Trophoblast cell (in vitro differentiated cells and primary cell): ENCODE results near the gene MYH14.

ENCODE experiments used
- DNase-seq, 2 donors: peaks; one replicate each; pipeline ENCODE4 v3.0.0-alpha.2; 2016
- H2AFZ ChIP-seq: 2 replicates; pipeline ENCODE4 v1.6.1; 2013; ENCODE audit warnings: low read length, moderate library complexity, mild to moderate bottlenecking; ENCODE audit not compliant: insufficient read depth, poor library complexity
- H2AK5ac ChIP-seq: 2 replicates; pipeline ENCODE4 v1.6.1; 2013; ENCODE audit warnings: mild to moderate bottlenecking, low read length
- H2BK120ac ChIP-seq: 2 replicates; pipeline ENCODE4 v1.6.1; 2013; ENCODE audit warnings: low read length, mild to moderate bottlenecking, moderate library complexity; ENCODE audit not compliant: insufficient read depth, poor library complexity
- H2BK12ac ChIP-seq: 2 replicates; pipeline ENCODE4 v1.6.1; 2013; ENCODE audit warnings: mild to moderate bottlenecking, low read length, moderate library complexity
- H2BK5ac ChIP-seq: 2 replicates; pipeline ENCODE4 v1.6.1; 2013; ENCODE audit warnings: low read length, low read depth, moderate library complexity, mild to moderate bottlenecking; ENCODE audit not compliant: poor library complexity
- H3K14ac ChIP-seq: 2 replicates; pipeline ENCODE4 v1.6.1; 2013; ENCODE audit warnings: mild to moderate bottlenecking, low read length
- H3K18ac ChIP-seq: 2 replicates; pipeline ENCODE4 v1.6.1; 2013; ENCODE audit warnings: mild to moderate bottlenecking, low read length
- H3K23ac ChIP-seq: 2 replicates; pipeline ENCODE4 v1.6.1; 2013; ENCODE audit warnings: low read length
- H3K27ac ChIP-seq: 2 replicates; pipeline ENCODE4 v1.5.1; 2013; ENCODE audit warnings: low read depth, mild to moderate bottlenecking, inconsistent platforms, low read length, moderate library complexity
- H3K27me3 ChIP-seq: 2 replicates; pipeline ENCODE4 v1.6.1; 2013; ENCODE audit warnings: inconsistent platforms, mild to moderate bottlenecking, low read length, moderate library complexity; ENCODE audit not compliant: insufficient read depth
- H3K36me3 ChIP-seq, 2 experiments: 1 replicate in 1 of 2; 2 replicates in 1 of 2; pipeline ENCODE4 v1.6.1; 2013; ENCODE audit warnings: low read length in 2 of 2, mild to moderate bottlenecking in 2 of 2, moderate library complexity in 1 of 2; ENCODE audit not compliant: insufficient read depth in 2 of 2, control insufficient read depth in 1 of 2
- H3K4ac ChIP-seq: 2 replicates; pipeline ENCODE4 v1.6.1; 2013; ENCODE audit warnings: low read depth, mild to moderate bottlenecking, low read length, moderate library complexity
- H3K4me1 ChIP-seq, 2 experiments: 1 replicate in 1 of 2; 2 replicates in 1 of 2; pipeline ENCODE4 v1.6.1; 2013; ENCODE audit warnings: low read length in 2 of 2, mild to moderate bottlenecking in 2 of 2, moderate library complexity in 1 of 2; ENCODE audit not compliant: insufficient read depth in 2 of 2, control insufficient read depth in 1 of 2
- H3K4me2 ChIP-seq: 2 replicates; pipeline ENCODE4 v1.6.1; 2013; ENCODE audit warnings: inconsistent platforms, mild to moderate bottlenecking, low read length, moderate library complexity
- H3K4me3 ChIP-seq: 2 replicates; pipeline ENCODE4 v1.5.1; 2013; ENCODE audit warnings: mild to moderate bottlenecking, low read depth, low read length, inconsistent platforms
- H3K79me1 ChIP-seq: one replicate; pipeline ENCODE4 v1.6.1; 2013; ENCODE audit warnings: low read length
- H3K79me2 ChIP-seq: 2 replicates; pipeline ENCODE4 v1.6.1; 2013; ENCODE audit warnings: low read length, mild to moderate bottlenecking; ENCODE audit not compliant: control insufficient read depth, insufficient read depth, poor library complexity
- H3K9ac ChIP-seq: 2 replicates; pipeline ENCODE4 v1.6.1; 2013; ENCODE audit warnings: mild to moderate bottlenecking, low read length
- H3K9me3 ChIP-seq: 2 replicates; pipeline ENCODE4 v1.6.1; 2013; ENCODE audit warnings: low read depth, mild to moderate bottlenecking, control low read depth, inconsistent platforms, low read length; ENCODE audit not compliant: insufficient read depth
- H4K12ac ChIP-seq: 2 replicates; pipeline ENCODE4 v1.6.1; 2013; ENCODE audit warnings: low read depth, mild to moderate bottlenecking, low read length, moderate library complexity
- H4K8ac ChIP-seq: 2 replicates; pipeline ENCODE4 v1.6.1; 2013; ENCODE audit warnings: low read depth, mild to moderate bottlenecking, low read length, moderate library complexity
- H4K91ac ChIP-seq: one replicate; pipeline ENCODE4 v1.6.1; 2013; ENCODE audit warnings: low read depth, mild to moderate bottlenecking, low read length, moderate library complexity
- WGBS: extraction: QIAGEN DNeasy Blood & Tissue Kit; methylation state at CpG from one replicate; pipeline ENCODE4 v1.1.7; 2013; ENCODE audit warnings: missing lambda C conversion rate; ENCODE audit not compliant: insufficient read length, insufficient coverage; ENCODE audit errors: extremely low coverage; 5-methylcytosine and 5-hydroxymethylcytosine counted together

The MYH14 gene

GRCh38 chr19:50222691-50223438 lies 19.4 kb downstream of the MYH14 start:
- Histone ChIP-seq H2BK12ac (no peak overlapping the region), H3K27ac (no peak overlapping the region), H3K9me3 (peaks cover 6% of the 10 kb centered on the region), H4K91ac (no peak overlapping the region), H2BK5ac (no peak overlapping the region), H3K79me2 (no peaks in the 10 kb centered on the region), H3K18ac (no peak overlapping the region), H3K27me3 (no peaks in the 10 kb centered on the region), H4K8ac (no peak overlapping the region), H3K14ac (no peak overlapping the region), H3K4me1 (no peaks in the 10 kb centered on the region), H3K4ac (no peak overlapping the region), H2BK120ac (no peak overlapping the region), H3K36me3 (peaks cover 5 to 10% of the 10 kb centered on the region in 2 experiments), H2AFZ (no peak overlapping the region), H4K12ac (no peak overlapping the region), H2AK5ac (no peak overlapping the region), H3K9ac (no peak overlapping the region), H3K4me3 (no peak overlapping the region), H3K4me2 (no peak overlapping the region), H3K79me1 (no peaks in the 10 kb centered on the region), H3K23ac (no peak overlapping the region)
- WGBS = no CpG with 5 or more reads among the region's 19 CpGs
- no peak for DNase-seq

- no peak overlapping the region for H3K4ac ChIP-seq
- no peak overlapping the region for H2AK5ac ChIP-seq
- DNase-seq = no peak
- H3K18ac ChIP-seq = no peak overlapping the region
- no CpG with 5 or more reads among the region's 3 CpGs for WGBS
- H3K79me1 ChIP-seq = no peaks in the 10 kb centered on the region
- H3K9me3 ChIP-seq = peaks cover 6% of the 10 kb centered on the region
- no peak overlapping the region for H3K14ac ChIP-seq
- no peaks in the 10 kb centered on the region for H3K79me2 ChIP-seq
- H3K27ac ChIP-seq = no peak overlapping the region
- no peak overlapping the region for H2AFZ ChIP-seq
- no peaks in the 10 kb centered on the region for H3K4me1 ChIP-seq
- no peak overlapping the region for H4K12ac ChIP-seq
- H3K4me2 ChIP-seq = no peak overlapping the region
- H3K4me3 ChIP-seq = no peak overlapping the region
- no peak overlapping the region for H4K8ac ChIP-seq
- H3K9ac ChIP-seq = no peak overlapping the region
- H3K27me3 ChIP-seq = no peaks in the 10 kb centered on the region
- H3K36me3 ChIP-seq = peaks cover 5 to 10% of the 10 kb centered on the region in 2 experiments
- H4K91ac ChIP-seq = no peak overlapping the region
- H2BK12ac ChIP-seq = no peak overlapping the region
- H2BK120ac ChIP-seq = no peak overlapping the region
- H2BK5ac ChIP-seq = no peak overlapping the region
- H3K23ac ChIP-seq = no peak overlapping the region
These were observed 20.0 kb downstream of the MYH14 start for GRCh38 chr19:50223439-50223716.

- H3K79me1 ChIP-seq = no peaks in the 10 kb centered on the region
- H2BK12ac ChIP-seq = no peak overlapping the region
- no peak overlapping the region for H2BK120ac ChIP-seq
- H3K36me3 ChIP-seq = peaks cover 5 to 10% of the 10 kb centered on the region in 2 experiments
- no peak overlapping the region for H3K4me2 ChIP-seq
- no peaks in the 10 kb centered on the region for H3K4me1 ChIP-seq
- H3K18ac ChIP-seq = no peak overlapping the region
- DNase-seq = no peak
- no peak overlapping the region for H3K9ac ChIP-seq
- no peak overlapping the region for H3K4ac ChIP-seq
- no peak overlapping the region for H3K4me3 ChIP-seq
- H3K9me3 ChIP-seq = peaks cover 6% of the 10 kb centered on the region
- no CpG with 5 or more reads among the region's 8 CpGs for WGBS
- H3K79me2 ChIP-seq = no peaks in the 10 kb centered on the region
- no peak overlapping the region for H3K14ac ChIP-seq
- no peak overlapping the region for H4K8ac ChIP-seq
- no peaks in the 10 kb centered on the region for H3K27me3 ChIP-seq
- H2BK5ac ChIP-seq = no peak overlapping the region
- no peak overlapping the region for H3K27ac ChIP-seq
- no peak overlapping the region for H2AK5ac ChIP-seq
- H4K91ac ChIP-seq = no peak overlapping the region
- H2AFZ ChIP-seq = no peak overlapping the region
- H4K12ac ChIP-seq = no peak overlapping the region
- H3K23ac ChIP-seq = no peak overlapping the region
These were observed 21.7 kb downstream of the MYH14 start for GRCh38 chr19:50224986-50225747.

- Histone ChIP-seq H2BK5ac (no peak overlapping the region), H4K8ac (no peak overlapping the region), H3K9ac (no peak overlapping the region), H2BK120ac (no peak overlapping the region), H3K79me1 (no peaks in the 10 kb centered on the region), H4K91ac (no peak overlapping the region), H3K4me2 (no peak overlapping the region), H3K9me3 (peaks cover 6% of the 10 kb centered on the region), H3K18ac (no peak overlapping the region), H3K4ac (no peak overlapping the region), H3K14ac (no peak overlapping the region), H3K27me3 (no peaks in the 10 kb centered on the region), H2AK5ac (no peak overlapping the region), H2AFZ (no peak overlapping the region), H4K12ac (no peak overlapping the region), H3K4me1 (no peaks in the 10 kb centered on the region), H3K23ac (no peak overlapping the region), H2BK12ac (no peak overlapping the region), H3K27ac (no peak overlapping the region), H3K79me2 (no peaks in the 10 kb centered on the region), H3K4me3 (no peak overlapping the region), H3K36me3 (peaks cover 5 to 10% of the 10 kb centered on the region in 2 experiments)
- no peak for DNase-seq
- no CpG with 5 or more reads among the region's 7 CpGs for WGBS
These were observed 23.1 kb downstream of the MYH14 start for GRCh38 chr19:50226536-50226935.
